GM23338 (cell line): Measurements from ENCODE around the gene CDC42BPA. TPM values are rescaled to one million over a fixed set of nuclear protein-coding genes. Genes with fewer than 3 reads are reported as not detected.

Source experiments
- ATAC-seq: fragments of 200-7000 bp; cut with Tn5 transposase; 3 replicates; pipeline ENCODE4 v1.9.1; 2020
- DNase-seq: peaks from one replicate; pipeline ENCODE4 v3.0.0-alpha.2; 2015; ENCODE audit warnings: low spot score
- H2AFZ ChIP-seq: fragments of 200-600 bp; sonication (generic); 2 replicates; pipeline ENCODE4 v1.8.0; 2016; ENCODE audit warnings: antibody characterized with exemption, mild to moderate bottlenecking, moderate library complexity
- H3F3A ChIP-seq: fragments of 200-600 bp; sonication (generic); replicated peaks from 2 replicates; pipeline ENCODE4 v1.8.0; 2017; ENCODE audit warnings: antibody characterized with exemption, mixed run types, low read depth
- H3K27ac ChIP-seq: fragments of 200-600 bp; sonication (generic); 2 replicates; pipeline ENCODE4 v1.6.1; 2016; ENCODE audit warnings: low read depth
- H3K27me3 ChIP-seq: fragments of 200-600 bp; sonication (generic); 2 replicates; pipeline ENCODE4 v1.8.0; 2016; ENCODE audit warnings: mild to moderate bottlenecking, mixed run types, moderate library complexity; ENCODE audit not compliant: insufficient read depth
- H3K36me3 ChIP-seq: fragments of 200-600 bp; sonication (generic); 2 replicates; pipeline ENCODE4 v1.8.0; 2016; ENCODE audit warnings: mild to moderate bottlenecking; ENCODE audit not compliant: insufficient read depth
- H3K4me1 ChIP-seq: fragments of 200-600 bp; sonication (generic); 2 replicates; pipeline ENCODE4 v1.8.0; 2016; ENCODE audit warnings: mild to moderate bottlenecking, moderate library complexity; ENCODE audit not compliant: insufficient read depth
- H3K4me2 ChIP-seq: fragments of 200-600 bp; sonication (generic); 2 replicates; pipeline ENCODE4 v1.7.1; 2017; ENCODE audit warnings: mixed run types
- H3K4me3 ChIP-seq: fragments of 200-600 bp; sonication (generic); 2 replicates; pipeline ENCODE4 v1.6.1; 2016; ENCODE audit warnings: mixed run types
- H3K79me2 ChIP-seq: fragments of 200-600 bp; sonication (generic); replicated peaks from 2 replicates; pipeline ENCODE4 v1.8.0; 2017; ENCODE audit warnings: mild to moderate bottlenecking; ENCODE audit not compliant: insufficient read depth
- H3K9me2 ChIP-seq: fragments of 200-600 bp; sonication (generic); 2 replicates; pipeline ENCODE4 v1.8.0; 2017; ENCODE audit not compliant: insufficient read depth
- H4K20me1 ChIP-seq: fragments of 200-600 bp; sonication (generic); replicated peaks from 2 replicates; pipeline ENCODE4 v1.8.0; 2017; ENCODE audit warnings: mild to moderate bottlenecking; ENCODE audit not compliant: insufficient read depth
- H3K27ac Mint-ChIP-seq: 2 replicates; pipeline ENCODE4 v1.8.0; 2020; ENCODE audit warnings: inconsistent platforms, mild to moderate bottlenecking, moderate library complexity, mixed read lengths
- H3K27me3 Mint-ChIP-seq: 3 replicates; pipeline ENCODE4 v1.8.0; 2022; ENCODE audit warnings: low read depth, mild to moderate bottlenecking, moderate library complexity, mixed read lengths, inconsistent platforms; ENCODE audit not compliant: insufficient read depth, poor library complexity
- H3K36me3 Mint-ChIP-seq: 3 replicates; pipeline ENCODE4 v1.8.0; 2021; ENCODE audit warnings: low read depth, mild to moderate bottlenecking, inconsistent platforms, moderate library complexity, mixed read lengths
- H3K4me1 Mint-ChIP-seq: 3 replicates; pipeline ENCODE4 v1.8.0; 2020; ENCODE audit warnings: mild to moderate bottlenecking, inconsistent platforms, mixed read lengths
- H3K4me3 Mint-ChIP-seq: 3 replicates; pipeline ENCODE4 v1.8.0; 2021; ENCODE audit warnings: moderate library complexity, mild to moderate bottlenecking, inconsistent platforms, mixed read lengths
- H3K9me3 Mint-ChIP-seq: 3 replicates; pipeline ENCODE4 v1.8.0; 2020; ENCODE audit warnings: moderate library complexity, mild to moderate bottlenecking, inconsistent platforms, mixed read lengths
- CREB1 ChIP-seq: fragments of 250-450 bp; sonication (Bioruptor Pico); IDR thresholded peaks from 2 replicates; pipeline ENCODE4 v1.5.0; 2020; ENCODE audit warnings: low read depth, mild to moderate bottlenecking, moderate library complexity
- CTCF ChIP-seq, 2 experiments: fragments of 200-600 bp in 1 of 2; sonication (generic) in 1 of 2; conservative IDR thresholded peaks; 2 replicates each; pipeline versions ENCODE4 v1.5.1 to v1.6.1; 2016 to 2017; ENCODE audit warnings: antibody characterized with exemption in 2 of 2, low read depth in 2 of 2, mild to moderate bottlenecking in 2 of 2, moderate library complexity in 1 of 2
- ETS1 ChIP-seq: IDR thresholded peaks from 2 replicates; pipeline ENCODE4 v1.6.1; 2016; ENCODE audit warnings: antibody characterized with exemption
- EZH2 ChIP-seq: fragments of 200-600 bp; sonication (generic); IDR thresholded peaks from one replicate; pipeline ENCODE4 v1.8.0; 2017; ENCODE audit warnings: antibody characterized with exemption, mild to moderate bottlenecking, low read depth; ENCODE audit not compliant: unreplicated experiment
- EZH2phosphoT487 ChIP-seq: fragments of 200-600 bp; sonication (generic); IDR thresholded peaks from one replicate; pipeline ENCODE4 v1.8.1; 2018; ENCODE audit warnings: antibody characterized with exemption; ENCODE audit not compliant: unreplicated experiment
- JUNB ChIP-seq: IDR thresholded peaks from one replicate; pipeline ENCODE4 v1.6.1; 2016; ENCODE audit warnings: antibody characterized with exemption; ENCODE audit not compliant: unreplicated experiment
- POLR2AphosphoS5 ChIP-seq: IDR thresholded peaks from 2 replicates; pipeline ENCODE4 v1.6.1; 2016; ENCODE audit warnings: antibody characterized with exemption, low read depth
- REST ChIP-seq: IDR thresholded peaks from one replicate; pipeline ENCODE4 v1.6.1; 2018; ENCODE audit warnings: antibody characterized with exemption; ENCODE audit not compliant: unreplicated experiment
- STAT1 ChIP-seq: IDR thresholded peaks from one replicate; pipeline ENCODE4 v1.6.1; 2016; ENCODE audit warnings: antibody characterized with exemption; ENCODE audit not compliant: unreplicated experiment
- ZNF331 ChIP-seq: fragments of 250-450 bp; sonication (Bioruptor Pico); IDR thresholded peaks from 2 replicates; pipeline ENCODE4 v1.5.0; 2020; ENCODE audit warnings: low read depth, mild to moderate bottlenecking, moderate library complexity
- ZNF462 ChIP-seq: fragments of 250-450 bp; sonication (Bioruptor Pico); IDR thresholded peaks from 2 replicates; pipeline ENCODE4 v1.5.0; 2020; ENCODE audit warnings: mild to moderate bottlenecking, moderate library complexity
- polyA plus RNA-seq: library from polyadenylated mRNA; unstranded; fragments of >200 nt; fragmentation: Nextera tagmentation; extraction: Ambion mirVana; gene quantifications from 2 replicates; pipeline ENCODE4 v1.2.1, GENCODE V29; 2016
- total RNA-seq: library from RNA; depleted of rRNA; stranded (reverse); fragments of >200 nt; shearing (Covaris generic); gene quantifications from 2 replicates; pipeline ENCODE4 v1.2.3, GENCODE V29; 2014

The CDC42BPA gene
- total and polyA plus RNA-seq, 2 experiments from 2014 or later, result 17.7 to 40.1 TPM

GRCh38 chr1:227003165-227003564, 315.1 kb downstream of the CDC42BPA start (continued):
- no peak for TF ChIP-seq ZNF462
- no peak for TF ChIP-seq STAT1

- no peak overlapping the region for H3K4me2 ChIP-seq
- ATAC-seq (no peak), DNase-seq (no peak)
- H3K27me3 Mint-ChIP-seq, result peaks cover 2% of the 10 kb centered on the region
- H3K79me2 ChIP-seq, result no peaks in the 10 kb centered on the region
- peaks cover 18% of the 10 kb centered on the region; the same call in 2 of the 3 replicates for H3K36me3 Mint-ChIP-seq
- no peak overlapping the region for H2AFZ ChIP-seq
- no peak overlapping the region for H3K27ac Mint-ChIP-seq
- no peaks in the 10 kb centered on the region for H3K27me3 ChIP-seq
- no peaks in the 10 kb centered on the region for H3K4me1 ChIP-seq
- no peak overlapping the region for H3K27ac ChIP-seq
- H3K4me3 Mint-ChIP-seq, result no peak overlapping the region
- no peaks in the 10 kb centered on the region for H4K20me1 ChIP-seq
- H3F3A ChIP-seq, result no peaks in the 10 kb centered on the region
- no peaks in the 10 kb centered on the region for H3K9me3 Mint-ChIP-seq
- no peak overlapping the region for H3K4me3 ChIP-seq
- H3K36me3 ChIP-seq, result no peaks in the 10 kb centered on the region; the same call in 1 of the 2 replicates
- no peaks in the 10 kb centered on the region for H3K9me2 ChIP-seq
- no peaks in the 10 kb centered on the region for H3K4me1 Mint-ChIP-seq
- TF ChIP-seq POLR2AphosphoS5, result no peak
- no peak for TF ChIP-seq CTCF (conservative IDR thresholded peaks at IDR 0.05; ENCODE audit: low read depth in 2 of 2)
- TF ChIP-seq JUNB, result no peak
- no peak for TF ChIP-seq EZH2phosphoT487
- no peak for TF ChIP-seq CREB1 (CRISPR knock-in tag)
- no peak for TF ChIP-seq ZNF331 (CRISPR knock-in tag)
- TF ChIP-seq REST, result no peak
- TF ChIP-seq ETS1, result no peak
- no peak for TF ChIP-seq EZH2
- no peak for TF ChIP-seq STAT1
Observed at GRCh38 chr1:227002531-227003049, 315.7 kb downstream of the CDC42BPA start.
